Measurements from ENCODE around the gene SPAG17.

Gene SPAG17

DNA sequence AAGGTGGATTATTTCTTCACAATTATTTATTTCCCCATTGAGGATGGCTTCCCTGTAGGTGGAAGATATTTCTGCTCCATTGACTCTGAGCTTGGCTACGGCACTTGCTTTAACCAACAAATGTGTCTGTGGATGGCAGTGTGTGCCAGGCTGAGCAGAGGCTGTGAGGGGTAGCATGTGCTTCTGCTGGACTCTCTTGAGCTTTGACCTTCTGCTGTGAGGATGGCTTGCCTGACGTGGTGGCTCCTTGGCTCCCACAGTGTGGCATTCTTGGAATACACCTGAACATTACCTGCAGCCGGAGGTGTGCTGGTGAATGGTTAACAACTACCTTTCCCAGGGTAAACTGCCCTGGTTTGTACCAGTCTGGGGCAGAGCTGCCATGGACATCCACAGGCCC is 208.6 kb downstream of the SPAG17 start:
- ATAC-seq = no peak
- TF ChIP-seq TCF4 (CRISPR knock-in tag; IDR thresholded peaks at IDR 0.05; ENCODE audit: borderline replicate concordance) (no peak), CSDC2 (CRISPR knock-in tag; IDR thresholded peaks at IDR 0.05) (no peak), ZNF70 (CRISPR knock-in tag; IDR thresholded peaks at IDR 0.05) (no peak), ZC3H10 (CRISPR knock-in tag; IDR thresholded peaks at IDR 0.05) (no peak), ESRRG (CRISPR knock-in tag; IDR thresholded peaks at IDR 0.05) (no peak), PPARA (CRISPR knock-in tag; IDR thresholded peaks at IDR 0.05; ENCODE audit: borderline replicate concordance) (no peak), ISL1 (CRISPR knock-in tag; IDR thresholded peaks at IDR 0.05) (no peak), ARNTL (CRISPR knock-in tag; IDR thresholded peaks at IDR 0.05; ENCODE audit: borderline replicate concordance, low read depth) (no peak), OSR1 (CRISPR knock-in tag; IDR thresholded peaks at IDR 0.05) (no peak), TOX (CRISPR knock-in tag; IDR thresholded peaks at IDR 0.05; ENCODE audit: borderline replicate concordance) (no peak), ZNF8 (CRISPR knock-in tag; IDR thresholded peaks at IDR 0.05) (no peak), BACH2 (CRISPR knock-in tag; IDR thresholded peaks at IDR 0.05; ENCODE audit: borderline replicate concordance) (no peak), CSRNP3 (CRISPR knock-in tag; IDR thresholded peaks at IDR 0.05) (no peak), CREB5 (CRISPR knock-in tag; IDR thresholded peaks at IDR 0.05; ENCODE audit: low read depth) (no peak)
- TF ChIP-seq, protein P1, sequence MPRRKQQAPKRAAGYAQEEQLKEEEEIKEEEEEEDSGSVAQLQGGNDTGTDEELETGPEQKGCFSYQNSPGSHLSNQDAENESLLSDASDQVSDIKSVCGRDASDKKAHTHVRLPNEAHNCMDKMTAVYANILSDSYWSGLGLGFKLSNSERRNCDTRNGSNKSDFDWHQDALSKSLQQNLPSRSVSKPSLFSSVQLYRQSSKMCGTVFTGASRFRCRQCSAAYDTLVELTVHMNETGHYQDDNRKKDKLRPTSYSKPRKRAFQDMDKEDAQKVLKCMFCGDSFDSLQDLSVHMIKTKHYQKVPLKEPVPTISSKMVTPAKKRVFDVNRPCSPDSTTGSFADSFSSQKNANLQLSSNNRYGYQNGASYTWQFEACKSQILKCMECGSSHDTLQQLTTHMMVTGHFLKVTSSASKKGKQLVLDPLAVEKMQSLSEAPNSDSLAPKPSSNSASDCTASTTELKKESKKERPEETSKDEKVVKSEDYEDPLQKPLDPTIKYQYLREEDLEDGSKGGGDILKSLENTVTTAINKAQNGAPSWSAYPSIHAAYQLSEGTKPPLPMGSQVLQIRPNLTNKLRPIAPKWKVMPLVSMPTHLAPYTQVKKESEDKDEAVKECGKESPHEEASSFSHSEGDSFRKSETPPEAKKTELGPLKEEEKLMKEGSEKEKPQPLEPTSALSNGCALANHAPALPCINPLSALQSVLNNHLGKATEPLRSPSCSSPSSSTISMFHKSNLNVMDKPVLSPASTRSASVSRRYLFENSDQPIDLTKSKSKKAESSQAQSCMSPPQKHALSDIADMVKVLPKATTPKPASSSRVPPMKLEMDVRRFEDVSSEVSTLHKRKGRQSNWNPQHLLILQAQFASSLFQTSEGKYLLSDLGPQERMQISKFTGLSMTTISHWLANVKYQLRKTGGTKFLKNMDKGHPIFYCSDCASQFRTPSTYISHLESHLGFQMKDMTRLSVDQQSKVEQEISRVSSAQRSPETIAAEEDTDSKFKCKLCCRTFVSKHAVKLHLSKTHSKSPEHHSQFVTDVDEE (CRISPR knock-in tag; IDR thresholded peaks at IDR 0.05) = no peak
- TF ChIP-seq, protein P2, sequence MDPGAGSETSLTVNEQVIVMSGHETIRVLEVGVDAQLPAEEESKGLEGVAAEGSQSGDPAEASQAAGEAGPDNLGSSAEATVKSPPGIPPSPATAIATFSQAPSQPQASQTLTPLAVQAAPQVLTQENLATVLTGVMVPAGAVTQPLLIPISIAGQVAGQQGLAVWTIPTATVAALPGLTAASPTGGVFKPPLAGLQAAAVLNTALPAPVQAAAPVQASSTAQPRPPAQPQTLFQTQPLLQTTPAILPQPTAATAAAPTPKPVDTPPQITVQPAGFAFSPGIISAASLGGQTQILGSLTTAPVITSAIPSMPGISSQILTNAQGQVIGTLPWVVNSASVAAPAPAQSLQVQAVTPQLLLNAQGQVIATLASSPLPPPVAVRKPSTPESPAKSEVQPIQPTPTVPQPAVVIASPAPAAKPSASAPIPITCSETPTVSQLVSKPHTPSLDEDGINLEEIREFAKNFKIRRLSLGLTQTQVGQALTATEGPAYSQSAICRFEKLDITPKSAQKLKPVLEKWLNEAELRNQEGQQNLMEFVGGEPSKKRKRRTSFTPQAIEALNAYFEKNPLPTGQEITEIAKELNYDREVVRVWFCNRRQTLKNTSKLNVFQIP (CRISPR knock-in tag; IDR thresholded peaks at IDR 0.05; ENCODE audit: borderline replicate concordance, low read depth) = no peak

- no peak for ATAC-seq
- no peak for TF ChIP-seq TCF4 (CRISPR knock-in tag; IDR thresholded peaks at IDR 0.05; ENCODE audit: borderline replicate concordance)
- TF ChIP-seq PPARA (CRISPR knock-in tag; IDR thresholded peaks at IDR 0.05; ENCODE audit: borderline replicate concordance) = no peak
- TF ChIP-seq SNAI2 (CRISPR knock-in tag; IDR thresholded peaks at IDR 0.05) = no peak
- TF ChIP-seq ARNTL (CRISPR knock-in tag; IDR thresholded peaks at IDR 0.05; ENCODE audit: borderline replicate concordance, low read depth) = no peak
- TF ChIP-seq ZNF565 (CRISPR knock-in tag; conservative IDR thresholded peaks at IDR 0.05; ENCODE audit: low read depth) = no peak
- no peak for TF ChIP-seq PATZ1 (CRISPR knock-in tag; IDR thresholded peaks at IDR 0.05; ENCODE audit: borderline replicate concordance)
- no peak for TF ChIP-seq ZNF8 (CRISPR knock-in tag; IDR thresholded peaks at IDR 0.05)
- no peak for TF ChIP-seq ISL1 (CRISPR knock-in tag; IDR thresholded peaks at IDR 0.05)
- TF ChIP-seq OSR1 (CRISPR knock-in tag; IDR thresholded peaks at IDR 0.05) = no peak
- no peak for TF ChIP-seq CREB5 (CRISPR knock-in tag; IDR thresholded peaks at IDR 0.05; ENCODE audit: low read depth)
- TF ChIP-seq, protein P1 (CRISPR knock-in tag; IDR thresholded peaks at IDR 0.05) = no peak
These were observed 213.3 kb downstream of the SPAG17 start for GRCh38 chr1:117971777-117972176.

All from SK-N-SH treated with all-trans-retinoic acid at 6 μM for 48 hours (cell line).